IMR-90 (cell line): ENCODE data around the gene DNASE1. TPM values are rescaled to one million over a fixed set of nuclear protein-coding genes. Genes with fewer than 3 reads are reported as not detected.

Experiments
- ATAC-seq: fragments of 200-7000 bp; cut with Tn5 transposase; 2 replicates; pipeline ENCODE4 v1.9.1; 2020; ENCODE audit warnings: low read depth, mild to moderate bottlenecking, moderate library complexity
- BruUV-seq: library from RNA; stranded (reverse); fragments of 400-500 nt; replicated peaks from 2 replicates; lab custom pipeline; 2021; lab: Mats Ljungman, UMichigan
- CTCF ChIA-PET: fragments of 300-600 bp; formaldehyde crosslinking; extraction: SDS; loops from one replicate; lab custom pipeline; 2021; ENCODE audit warnings: antibody characterized with exemption; lab: Yijun Ruan, JAX
- POLR2A ChIA-PET: fragments of 300-600 bp; sonication (Branson Sonifier 250); formaldehyde crosslinking; loops from one replicate; lab custom pipeline; 2022; ENCODE audit warnings: antibody characterized with exemption; ENCODE audit not compliant: unreplicated experiment; lab: Charles Lee
- DNase-seq: peaks from one replicate; pipeline ENCODE4 v3.0.0; 2013
- H2AFZ ChIP-seq: replicated peaks from 2 replicates; pipeline ENCODE3; 2013; ENCODE audit warnings: low read length, mild to moderate bottlenecking; ENCODE audit not compliant: poor library complexity
- H2AK5ac ChIP-seq: 2 replicates; pipeline ENCODE4 v1.6.1; 2013; ENCODE audit warnings: low read depth, low read length, inconsistent platforms
- H2AK9ac ChIP-seq: replicated peaks from 2 replicates; pipeline ENCODE3; 2013; ENCODE audit warnings: mild to moderate bottlenecking, low read depth, low read length, moderate library complexity; ENCODE audit not compliant: poor library complexity
- H2BK120ac ChIP-seq: 2 replicates; pipeline ENCODE4 v1.6.1; 2013; ENCODE audit warnings: low read depth, low read length, inconsistent platforms
- H2BK15ac ChIP-seq: 3 replicates; pipeline ENCODE4 v1.6.1; 2013; ENCODE audit warnings: low read depth, low read length, inconsistent platforms
- H2BK20ac ChIP-seq: 2 replicates; pipeline ENCODE4 v1.6.1; 2013; ENCODE audit warnings: low read depth, mild to moderate bottlenecking, inconsistent platforms, low read length, moderate library complexity
- H2BK5ac ChIP-seq: 2 replicates; pipeline ENCODE4 v1.6.1; 2013; ENCODE audit warnings: mild to moderate bottlenecking, low read depth, low read length, inconsistent platforms; ENCODE audit not compliant: poor library complexity, severe bottlenecking
- H3K14ac ChIP-seq: replicated peaks from 2 replicates; pipeline ENCODE4 v1.6.1; 2013; ENCODE audit warnings: low read depth, low read length, inconsistent platforms
- H3K18ac ChIP-seq: 2 replicates; pipeline ENCODE4 v1.6.1; 2013; ENCODE audit warnings: low read depth, low read length, control low read depth
- H3K23ac ChIP-seq: 2 replicates; pipeline ENCODE4 v1.6.1; 2013; ENCODE audit warnings: low read depth, low read length, inconsistent platforms
- H3K27ac ChIP-seq: 2 replicates; pipeline ENCODE4 v1.5.1; 2013; ENCODE audit warnings: mild to moderate bottlenecking, control low read depth, low read length; ENCODE audit not compliant: insufficient read depth
- H3K27me3 ChIP-seq: 2 replicates; pipeline ENCODE4 v1.6.1; 2013; ENCODE audit warnings: low read length; ENCODE audit not compliant: control insufficient read depth, insufficient read depth
- H3K36me3 ChIP-seq: 2 replicates; pipeline ENCODE4 v1.6.1; 2013; ENCODE audit warnings: low read length, mixed read lengths; ENCODE audit not compliant: control insufficient read depth, insufficient read depth
- H3K4ac ChIP-seq: 2 replicates; pipeline ENCODE4 v1.6.1; 2013; ENCODE audit warnings: low read depth, low read length, inconsistent platforms
- H3K4me1 ChIP-seq: 2 replicates; pipeline ENCODE4 v1.6.1; 2013; ENCODE audit warnings: low read length, mixed read lengths; ENCODE audit not compliant: control insufficient read depth, insufficient read depth
- H3K4me2 ChIP-seq: 2 replicates; pipeline ENCODE4 v1.6.1; 2013; ENCODE audit warnings: low read depth, mild to moderate bottlenecking, control low read depth, low read length, moderate library complexity
- H3K4me3 ChIP-seq: 2 replicates; pipeline ENCODE4 v1.5.1; 2013; ENCODE audit warnings: low read depth, mild to moderate bottlenecking, control low read depth, low read length, moderate library complexity; ENCODE audit not compliant: insufficient read depth
- H3K56ac ChIP-seq: 2 replicates; pipeline ENCODE4 v1.6.1; 2013; ENCODE audit warnings: low read length, inconsistent platforms; ENCODE audit not compliant: insufficient read depth; ENCODE audit errors: extremely low read depth
- H3K79me1 ChIP-seq, 2 experiments: 2 replicates each; pipeline ENCODE4 v1.6.1; 2013; ENCODE audit warnings: low read length in 2 of 2, inconsistent platforms in 1 of 2, low read depth in 1 of 2
- H3K9ac ChIP-seq: 2 replicates; pipeline ENCODE4 v1.6.1; 2013; ENCODE audit warnings: low read depth, low read length, control low read depth
- H3K9me1 ChIP-seq: 2 replicates; pipeline ENCODE4 v1.6.1; 2013; ENCODE audit warnings: low read length, inconsistent platforms; ENCODE audit not compliant: insufficient read depth
- H3K9me3 ChIP-seq: 2 replicates; pipeline ENCODE4 v1.6.1; 2013; ENCODE audit warnings: low read length; ENCODE audit not compliant: control insufficient read depth, insufficient read depth
- H4K20me1 ChIP-seq: 2 replicates; pipeline ENCODE4 v1.6.1; 2013; ENCODE audit warnings: low read length, inconsistent platforms; ENCODE audit not compliant: insufficient read depth
- H4K5ac ChIP-seq: 2 replicates; pipeline ENCODE4 v1.6.1; 2013; ENCODE audit warnings: mild to moderate bottlenecking, low read depth, low read length, control low read depth
- H4K8ac ChIP-seq, 2 experiments: 2 replicates each; pipeline ENCODE4 v1.6.1; 2013; ENCODE audit warnings: low read depth in 2 of 2, low read length in 2 of 2, control low read depth in 1 of 2, inconsistent platforms in 1 of 2
- H4K91ac ChIP-seq: 2 replicates; pipeline ENCODE4 v1.6.1; 2013; ENCODE audit warnings: low read depth, low read length, inconsistent platforms; ENCODE audit not compliant: insufficient read depth
- BHLHE40 ChIP-seq: fragments of 150-350 bp; IDR thresholded peaks from 2 replicates; pipeline ENCODE4 v1.6.1; 2016; ENCODE audit warnings: mild to moderate bottlenecking, low read depth, low read length
- CEBPB ChIP-seq: IDR thresholded peaks from 2 replicates; pipeline ENCODE4 v1.6.1; 2012; ENCODE audit warnings: low read depth, low read length, improper control_type of control experiment
- CTCF ChIP-seq: conservative IDR thresholded peaks from 2 replicates; pipeline ENCODE4 v1.5.1; 2012; ENCODE audit warnings: mild to moderate bottlenecking, low read depth, low read length, improper control_type of control experiment
- ELK1 ChIP-seq: fragments of 150-350 bp; IDR thresholded peaks from 2 replicates; pipeline ENCODE4 v1.6.1; 2016; ENCODE audit warnings: low read depth, mild to moderate bottlenecking, low read length, moderate library complexity, borderline replicate concordance
- FOS ChIP-seq: fragments of 150-350 bp; IDR thresholded peaks from 2 replicates; pipeline ENCODE4 v1.6.1; 2016; ENCODE audit warnings: low read depth, low read length
- MAFK ChIP-seq: IDR thresholded peaks from 2 replicates; pipeline ENCODE4 v1.6.1; 2012; ENCODE audit warnings: low read depth, low read length, improper control_type of control experiment
- MAZ ChIP-seq: IDR thresholded peaks from 2 replicates; pipeline ENCODE4 v1.6.1; 2012; ENCODE audit warnings: low read depth, mild to moderate bottlenecking, low read length, improper control_type of control experiment, moderate library complexity, borderline replicate concordance
- MXI1 ChIP-seq: IDR thresholded peaks from 2 replicates; pipeline ENCODE4 v1.6.1; 2012; ENCODE audit warnings: low read depth, mild to moderate bottlenecking, low read length, moderate library complexity, borderline replicate concordance
- NFE2L2 ChIP-seq: fragments of 150-350 bp; IDR thresholded peaks from 2 replicates; pipeline ENCODE4 v1.6.1; 2016; ENCODE audit warnings: low read depth, mild to moderate bottlenecking, low read length
- POLR2A ChIP-seq: IDR thresholded peaks from 2 replicates; pipeline ENCODE4 v1.6.1; 2012; ENCODE audit warnings: mild to moderate bottlenecking, low read depth, low read length
- RAD21 ChIP-seq: IDR thresholded peaks from 2 replicates; pipeline ENCODE4 v1.6.1; 2012; ENCODE audit warnings: low read length, improper control_type of control experiment
- RCOR1 ChIP-seq: IDR thresholded peaks from 2 replicates; pipeline ENCODE4 v1.6.1; 2012; ENCODE audit warnings: mild to moderate bottlenecking, low read length, improper control_type of control experiment; ENCODE audit not compliant: insufficient replicate concordance
- RFX5 ChIP-seq: IDR thresholded peaks from 2 replicates; pipeline ENCODE4 v1.8.0; 2012; ENCODE audit warnings: low read depth, mild to moderate bottlenecking, low read length, moderate library complexity
- WGBS, 2 experiments: methylation state at CpG; one replicate each; pipeline versions ENCODE4 v1.1.5 to v1.1.7; 2013; ENCODE audit warnings: missing lambda C conversion rate in 2 of 2; ENCODE audit not compliant: insufficient read length in 1 of 2; ENCODE audit errors: extremely low coverage in 2 of 2; 5-methylcytosine and 5-hydroxymethylcytosine counted together
- dilution Hi-C: fragments of 300-500 bp; cut with HindIII; formaldehyde crosslinking; loops from one replicate; pipeline ENCODE4 v1.14.3; 2018; ENCODE audit warnings: low sequenced_read_pairs; ENCODE audit not compliant: unreplicated experiment
- in situ Hi-C: fragments of 300-500 bp; cut with MboI; formaldehyde crosslinking; loops from 3 replicates; pipeline ENCODE4 v1.14.3; 2019; ENCODE audit warnings: low sequenced_read_pairs, inconsistent platforms, mixed read lengths
- intact Hi-C: fragments of 100-400 bp; cut with micrococcal nuclease; formaldehyde crosslinking; loops from 2 replicates; pipeline ENCODE4 v1.10.0; 2022
- polyA plus RNA-seq, 3 experiments: library from polyadenylated mRNA; depleted of rRNA; stranded (reverse); fragments of >200 nt; gene quantifications; 2 replicates each; pipeline ENCODE4 v1.2.3, GENCODE V29; 2012; ENCODE audit warnings: low replicate concordance in 1 of 3
- total RNA-seq: library from RNA; depleted of rRNA; stranded (reverse); fragments of >200 nt; gene quantifications from 2 replicates; pipeline ENCODE4 v1.2.3, GENCODE V29; 2012

The DNASE1 gene
- total and polyA plus RNA-seq, 2 of the 4 experiments (the other 2 are of a cell fraction) = 5.4 to 15.9 TPM

- Histone ChIP-seq H3K9ac (no peak overlapping the region), H3K4me3 (no peak overlapping the region), H3K56ac (no peak overlapping the region), H3K18ac (no peak overlapping the region), H2BK15ac (no peak overlapping the region), H3K36me3 (no peaks in the 10 kb centered on the region; the same call in 1 of the 2 replicates), H3K9me3 (no peaks in the 10 kb centered on the region), H4K5ac (no peak overlapping the region), H2AFZ (no peak overlapping the region), H2AK9ac (no peak overlapping the region), H3K27ac (no peak overlapping the region), H3K23ac (no peak overlapping the region), H3K4ac (no peak overlapping the region), H3K4me2 (no peak overlapping the region), H3K79me1 (peaks cover 24 to 39% of the 10 kb centered on the region in 2 experiments), H3K14ac (no peak overlapping the region), H4K91ac (no peak overlapping the region), H4K20me1 (0 out of 2 replicates have a peak, but pooled peaks cover 7% of the 10 kb centered on the region), H3K4me1 (no peaks in the 10 kb centered on the region), H2BK120ac (no peak overlapping the region), H3K9me1 (no peaks in the 10 kb centered on the region; the same call in 1 of the 2 replicates), H2BK5ac (no peak overlapping the region), H3K27me3 (no peaks in the 10 kb centered on the region), H4K8ac (no peak overlapping the region), H2AK5ac (no peak overlapping the region), H2BK20ac (no peak overlapping the region)
- ATAC-seq = no peak
- intact Hi-C loops = no loop called here
- BruUV-seq = no TSS peak
- WGBS, 2 experiments = 95% methylated on average over 5 of the region's 7 CpGs; no CpG with 5 or more reads in 1 of the 2 experiments
- CTCF ChIA-PET = no interaction called here
- in situ Hi-C loops = no loop called here
- TF ChIP-seq CEBPB = no peak
- no peak for TF ChIP-seq FOS
- no peak for TF ChIP-seq ELK1
- no peak for TF ChIP-seq RFX5
- no peak for TF ChIP-seq MAZ
- no peak for TF ChIP-seq CTCF
- TF ChIP-seq NFE2L2 = no peak
- no peak for TF ChIP-seq MXI1
- TF ChIP-seq RAD21 = no peak
- TF ChIP-seq MAFK = no peak
- TF ChIP-seq BHLHE40 = no peak
- no peak for TF ChIP-seq POLR2A
- TF ChIP-seq RCOR1 = no peak
- dilution Hi-C loops = no loop called here
- no peak for DNase-seq
- POLR2A ChIA-PET = interaction anchor here (0.6 kb wide), 1 partner anchor 12 kb away, joined by 5 read pairs; no protein-coding TSS in a partner anchor
These were observed 47.6 kb downstream of the DNASE1 start for GRCh38 chr16:3702082-3702481.
